ENCODE data around the gene TPRN. TPM values are rescaled to one million over a fixed set of nuclear protein-coding genes. Genes with fewer than 3 reads are reported as not detected.

Gene TPRN
- total and polyA plus RNA-seq, 8 donors = 48.7 to 110 (median 67.2) TPM

- WGBS, 2 donors = 17% methylated on average over 12 to 16 of the region's 16 CpGs
- no peak for FAIRE-seq
- no peaks in the 10 kb centered on the region for H3K27me3 ChIP-seq
- no peak for TF ChIP-seq CTCF (IDR thresholded peaks at IDR 0.05)
- intact Hi-C loops (cut with DNase I) = loop anchor here in 1 of 3 donors (5.0 kb wide), 1 partner anchor 43 kb away; no protein-coding TSS in a partner anchor
- DNase-seq = peak; percentile 78 to 93 (median 90)
- ATAC-seq = peak; percentile 22 to 44 (median 33)
- H3K36me3 ChIP-seq = peaks cover 0 to 7% (median 0%) of the 10 kb centered on the region in 3 donors
- peak overlapping the region; percentile 60 to 90 (median 74) for H3K27ac ChIP-seq
- no peaks in the 10 kb centered on the region for H3K9me3 ChIP-seq
- H3K4me3 ChIP-seq = peak overlapping the region in 2 of 4 donors; percentile 57 to 80
- peaks cover 27 to 52% (median 35%) of the 10 kb centered on the region in 3 donors for H3K4me1 ChIP-seq
Observed at GRCh38 chr9:137194388-137194787, 6.2 kb downstream of the TPRN start.

- Histone ChIP-seq H3K4me1 (peaks cover 27 to 55% (median 36%) of the 10 kb centered on the region in 3 donors), H3K27me3 (no peaks in the 10 kb centered on the region), H3K9me3 (no peaks in the 10 kb centered on the region), H3K4me3 (peak overlapping the region in 1 of 4 donors; percentile 80), H3K36me3 (peaks cover 0 to 7% (median 0%) of the 10 kb centered on the region in 3 donors), H3K27ac (peak overlapping the region; percentile 50 to 90 (median 66))
- DNase-seq (no peak), ATAC-seq (no peak), FAIRE-seq (no peak)
- no peak for TF ChIP-seq CTCF (IDR thresholded peaks at IDR 0.05)
- WGBS, 2 donors = 51 to 63% methylated on average over 9 to 14 of the region's 14 CpGs
- intact Hi-C loops (cut with DNase I) = loop anchor here in 1 of 3 donors (5.0 kb wide), 1 partner anchor 44 kb away; no protein-coding TSS in a partner anchor
Observed at GRCh38 chr9:137193771-137194170, 6.8 kb downstream of the TPRN start.

GRCh38 chr9:137192859-137193258, 7.7 kb downstream of the TPRN start:
- H3K4me3 ChIP-seq = no peak overlapping the region
- peaks cover 27 to 55% (median 36%) of the 10 kb centered on the region in 3 donors for H3K4me1 ChIP-seq
- FAIRE-seq (no peak), ATAC-seq (no peak), DNase-seq (no peak)
- no peaks in the 10 kb centered on the region for H3K27me3 ChIP-seq
- H3K36me3 ChIP-seq = peaks cover 0 to 7% (median 0%) of the 10 kb centered on the region in 3 donors
- TF ChIP-seq CTCF (IDR thresholded peaks at IDR 0.05) = no peak
- 73 to 90% methylated on average over 1 to 2 of the region's 2 CpGs for WGBS, 2 donors
- no peak overlapping the region for H3K27ac ChIP-seq
- intact Hi-C loops (cut with DNase I) = loop anchor here in 1 of 3 donors (5.0 kb wide), 1 partner anchor 44 kb away; no protein-coding TSS in a partner anchor
- H3K9me3 ChIP-seq = no peaks in the 10 kb centered on the region

GRCh38 chr9:137192448-137192780, 8.1 kb downstream of the TPRN start:
- H3K9me3 ChIP-seq = no peaks in the 10 kb centered on the region
- FAIRE-seq (no peak), DNase-seq (no peak), ATAC-seq (no peak)
- TF ChIP-seq CTCF (IDR thresholded peaks at IDR 0.05) = no peak
- peaks cover 31 to 59% (median 37%) of the 10 kb centered on the region in 3 donors for H3K4me1 ChIP-seq
- peaks cover 0 to 7% (median 0%) of the 10 kb centered on the region in 3 donors for H3K36me3 ChIP-seq
- H3K4me3 ChIP-seq = no peak overlapping the region
- WGBS, 2 donors = 64 to 74% methylated on average over 9 to 10 of the region's 10 CpGs
- H3K27me3 ChIP-seq = no peaks in the 10 kb centered on the region
- intact Hi-C loops (cut with DNase I) = loop anchor here in 1 of 3 donors (5.0 kb wide), 1 partner anchor 45 kb away; no protein-coding TSS in a partner anchor
- no peak overlapping the region for H3K27ac ChIP-seq
